NCI-H2227 (cell line): ENCODE measurements around the gene MMD2.

ENCODE experiments used
- DNase-seq: peaks from one replicate; lab custom pipeline; 2025; ENCODE audit not compliant: unreplicated experiment; lab: John Stamatoyannopoulos, UW

Gene MMD2

DNA sequence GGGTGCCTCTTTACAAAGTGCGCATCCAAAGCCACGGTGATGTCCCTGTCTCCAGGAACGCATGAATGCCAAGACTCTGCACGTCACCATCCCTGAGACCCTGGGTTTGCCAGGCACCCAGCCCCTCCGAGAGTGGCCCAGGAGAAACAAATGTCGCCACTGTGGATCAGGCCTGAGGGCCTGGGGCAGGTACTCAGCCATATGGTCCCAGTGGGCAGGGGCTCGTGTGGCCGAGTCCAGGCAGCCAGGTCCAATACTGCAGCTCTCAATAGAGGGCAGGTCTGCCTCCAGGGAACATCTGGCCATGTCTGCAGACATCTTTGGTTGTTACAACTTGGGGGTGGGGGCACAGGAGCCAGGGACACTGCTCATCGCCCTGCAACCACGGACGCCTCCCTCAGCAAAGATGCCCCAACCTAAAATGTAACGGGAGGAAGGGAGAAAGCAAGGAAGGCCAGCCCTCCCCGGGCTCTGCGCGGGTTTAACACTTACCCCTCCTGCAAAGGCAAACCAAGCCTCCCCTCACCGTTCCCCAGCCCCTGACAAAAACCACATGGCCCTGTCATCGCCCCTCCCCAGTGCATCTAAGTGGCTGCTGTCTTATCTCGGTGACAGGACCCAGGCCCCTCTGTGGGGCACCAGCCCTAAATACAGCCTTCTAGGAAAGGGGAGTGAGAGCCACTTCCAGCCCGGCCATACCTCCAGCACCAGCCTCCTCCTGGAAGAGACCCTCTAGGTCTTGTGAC is 86.9 kb downstream of the MMD2 start:
- no peak for DNase-seq

GRCh38 chr7:4871056-4871680 is 87.8 kb downstream of the MMD2 start:
- DNase-seq, result no peak

DNA sequence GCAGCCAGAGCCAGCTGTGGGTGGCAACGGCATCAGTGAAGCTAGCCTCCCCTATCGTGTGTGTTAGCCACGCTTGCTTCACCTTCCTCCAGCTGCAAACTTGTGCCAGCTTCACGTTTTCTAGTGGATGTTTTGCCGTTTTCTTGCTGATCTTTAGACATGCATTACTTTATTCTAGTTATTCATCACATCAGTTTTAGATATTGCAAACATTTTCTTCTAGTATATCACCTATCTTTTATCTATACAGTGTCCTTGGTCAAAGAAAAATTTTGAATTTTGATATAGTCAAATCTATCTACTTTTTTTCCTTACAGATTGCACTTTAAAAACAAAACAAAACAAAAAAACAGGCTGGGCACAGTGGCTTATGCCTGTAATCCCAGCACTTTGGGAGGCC is 90.5 kb downstream of the MMD2 start:
- no peak for DNase-seq

DNA sequence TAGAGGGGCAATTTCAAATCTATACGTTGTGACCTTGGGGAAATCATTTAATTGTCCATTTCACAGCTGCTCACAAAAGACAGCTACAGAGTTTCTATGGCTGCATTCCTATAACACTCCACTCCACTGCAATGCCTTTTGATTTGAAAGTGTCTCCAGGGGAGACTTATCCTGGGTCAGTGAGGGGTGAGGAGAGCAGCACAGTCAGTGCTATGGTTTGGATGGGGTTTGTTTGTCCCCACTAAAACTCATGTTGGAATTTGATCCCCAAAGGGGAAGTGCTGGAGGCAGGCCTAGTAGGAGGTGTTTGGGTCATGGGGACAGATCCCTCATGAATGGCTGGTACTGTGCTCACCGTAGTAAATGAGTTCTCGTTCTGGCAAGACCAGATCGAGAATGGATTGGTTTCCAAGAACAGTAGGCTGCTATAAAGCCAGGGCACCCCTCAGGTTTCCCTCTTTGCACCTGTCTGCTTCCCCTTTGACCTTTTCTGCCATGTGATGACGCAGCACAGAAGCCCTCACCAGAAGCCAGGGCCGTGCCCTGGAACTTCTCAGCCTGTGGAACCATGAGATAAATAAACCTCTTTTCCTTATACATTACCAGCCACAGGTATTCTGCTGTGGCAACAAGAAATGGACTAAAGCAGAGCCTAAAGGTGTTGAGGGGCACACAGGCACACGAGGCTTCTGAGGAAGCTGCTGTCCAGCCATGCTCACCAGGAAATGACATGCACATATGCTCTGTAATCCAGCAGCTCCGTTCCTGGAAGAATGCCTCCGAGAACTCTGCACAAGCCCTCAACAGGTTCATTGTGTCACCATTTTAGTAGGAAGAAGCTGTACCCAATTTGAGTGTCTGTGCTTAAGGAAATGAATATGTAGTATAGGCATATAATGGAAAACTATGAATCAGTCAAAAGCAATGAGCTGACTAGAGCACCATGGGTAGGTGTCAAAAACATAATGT is 92.2 kb downstream of the MMD2 start:
- DNase-seq, result no peak

GRCh38 chr7:4862156-4862555 is 96.8 kb downstream of the MMD2 start:
- DNase-seq, result no peak

DNA sequence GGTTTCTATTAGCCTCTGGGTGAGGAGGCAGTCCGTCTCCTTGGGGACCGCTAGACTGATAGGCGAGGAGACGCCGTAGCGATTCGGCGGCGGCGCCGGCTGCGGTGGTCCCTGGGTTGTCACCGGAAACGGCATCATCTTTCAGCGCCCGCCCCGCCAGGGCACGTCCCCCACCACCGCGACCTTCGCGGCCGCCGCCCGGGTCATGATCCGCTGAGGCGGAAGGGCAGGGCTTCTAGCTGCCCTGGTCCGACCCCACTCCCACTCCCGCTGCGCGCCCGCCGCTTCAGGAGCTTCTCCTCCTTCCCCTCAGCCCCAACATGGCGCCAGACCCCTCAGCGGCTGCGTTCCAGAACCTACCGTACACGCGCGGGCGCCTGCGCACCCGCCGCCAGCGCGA is 97.3 kb downstream of the MMD2 start, which contains the start of gene PAPOLB:
PAPOLB (minus strand) TSS at position 358 of the 400 bp plus-strand sequence; CDS start at position 138, 220 bp downstream.
- DNase-seq, result no peak

DNA sequence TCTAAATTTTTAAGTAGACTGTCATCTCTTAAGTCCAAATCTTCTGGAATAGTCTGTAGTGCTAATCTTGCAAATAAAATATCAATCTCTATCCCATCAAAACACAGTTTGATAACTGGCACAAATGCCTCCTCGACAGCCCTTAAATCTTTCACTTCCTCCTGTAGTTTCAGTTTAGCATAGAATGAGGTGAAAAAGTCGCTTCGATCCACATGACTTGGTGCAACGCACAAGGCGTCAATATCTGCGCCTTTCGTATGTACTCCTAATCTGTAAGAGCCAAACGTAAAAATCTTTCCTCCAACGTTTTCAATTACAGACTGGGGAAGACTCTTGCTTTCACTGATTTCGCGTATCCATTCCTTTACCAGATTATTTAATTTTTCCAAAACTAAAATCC is 97.8 kb downstream of the MMD2 start:
- DNase-seq, result no peak

DNA sequence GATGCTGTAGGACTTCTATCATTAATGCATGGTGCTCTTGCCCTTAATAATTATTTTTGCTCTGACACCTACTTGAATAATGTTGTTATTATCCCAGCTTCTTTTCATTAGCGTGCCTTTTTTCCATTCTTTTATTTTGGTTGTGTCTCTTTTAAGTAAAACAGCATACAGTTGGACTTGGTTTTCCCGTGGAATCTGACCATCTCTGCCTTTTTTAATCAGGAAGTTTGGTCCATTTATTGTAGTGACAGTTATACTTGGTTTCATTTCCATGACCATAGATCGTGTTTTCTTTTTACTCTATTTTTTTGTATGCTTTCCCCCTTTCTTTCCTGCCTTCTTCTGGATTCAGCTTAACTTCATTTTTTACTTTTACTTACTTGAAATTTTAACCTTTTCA is 101.8 kb downstream of the MMD2 start:
- no peak for DNase-seq

GRCh38 chr7:4856336-4857057 is 102.5 kb downstream of the MMD2 start:
- no peak for DNase-seq
